ENCODE data around the gene RAB3IL1.

DNA sequence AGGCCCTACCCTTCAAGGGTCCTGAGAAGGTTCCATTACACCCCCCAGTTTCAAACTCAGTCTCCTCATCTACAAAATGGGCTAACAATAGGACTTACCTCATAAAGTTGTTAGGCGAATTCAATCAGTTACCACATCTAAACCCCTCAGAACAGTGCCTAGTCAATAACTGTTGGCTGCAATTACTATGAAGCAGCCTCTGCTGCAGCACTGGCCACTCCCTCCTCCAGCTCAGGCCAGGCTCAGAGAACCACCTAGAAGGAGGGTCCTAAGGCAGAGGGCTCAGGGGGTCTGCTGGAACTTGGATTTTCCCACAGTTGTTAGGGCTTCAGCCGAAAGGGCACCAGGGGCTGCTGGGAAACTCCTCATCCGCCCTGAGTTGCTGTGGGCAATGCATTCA is 30.7 kb downstream of the RAB3IL1 start:
- no peak for TF ChIP-seq CTCF (IDR thresholded peaks at IDR 0.05)
- TF ChIP-seq POLR2A (IDR thresholded peaks at IDR 0.05; ENCODE audit: low read depth) = no peak
